ENCODE results near the gene LRP1B.

DNA sequence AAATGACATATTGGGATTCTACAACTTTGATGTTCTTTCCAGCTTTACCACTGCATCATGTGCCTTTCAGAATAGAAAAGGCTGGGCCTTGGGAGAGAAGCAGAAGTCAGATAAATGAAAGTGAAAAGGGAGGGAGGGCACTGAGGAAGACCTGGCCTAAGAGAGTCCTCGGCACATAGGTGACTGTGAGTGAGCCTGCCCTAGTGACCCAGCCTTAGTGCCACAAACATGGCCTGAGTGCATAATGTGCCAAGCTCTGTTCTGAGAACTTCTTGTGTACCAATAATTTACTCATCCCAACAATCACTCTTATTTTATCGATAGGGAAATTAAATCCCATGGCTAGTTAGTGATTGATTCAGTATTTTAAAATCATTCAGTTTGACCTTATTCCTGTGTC lies 436.6 kb downstream of the LRP1B start:
- TF ChIP-seq POLR2A (IDR thresholded peaks at IDR 0.05), result no peak
- TF ChIP-seq, protein P1, sequence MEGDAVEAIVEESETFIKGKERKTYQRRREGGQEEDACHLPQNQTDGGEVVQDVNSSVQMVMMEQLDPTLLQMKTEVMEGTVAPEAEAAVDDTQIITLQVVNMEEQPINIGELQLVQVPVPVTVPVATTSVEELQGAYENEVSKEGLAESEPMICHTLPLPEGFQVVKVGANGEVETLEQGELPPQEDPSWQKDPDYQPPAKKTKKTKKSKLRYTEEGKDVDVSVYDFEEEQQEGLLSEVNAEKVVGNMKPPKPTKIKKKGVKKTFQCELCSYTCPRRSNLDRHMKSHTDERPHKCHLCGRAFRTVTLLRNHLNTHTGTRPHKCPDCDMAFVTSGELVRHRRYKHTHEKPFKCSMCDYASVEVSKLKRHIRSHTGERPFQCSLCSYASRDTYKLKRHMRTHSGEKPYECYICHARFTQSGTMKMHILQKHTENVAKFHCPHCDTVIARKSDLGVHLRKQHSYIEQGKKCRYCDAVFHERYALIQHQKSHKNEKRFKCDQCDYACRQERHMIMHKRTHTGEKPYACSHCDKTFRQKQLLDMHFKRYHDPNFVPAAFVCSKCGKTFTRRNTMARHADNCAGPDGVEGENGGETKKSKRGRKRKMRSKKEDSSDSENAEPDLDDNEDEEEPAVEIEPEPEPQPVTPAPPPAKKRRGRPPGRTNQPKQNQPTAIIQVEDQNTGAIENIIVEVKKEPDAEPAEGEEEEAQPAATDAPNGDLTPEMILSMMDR (IDR thresholded peaks at IDR 0.05), result no peak
